Ishikawa (cell line): ENCODE results near the gene ZNF559.

Source experiments
- EGR1 ChIP-seq: IDR thresholded peaks from 2 replicates; pipeline ENCODE4 v1.6.1; 2012
- RAD21 ChIP-seq: IDR thresholded peaks from 2 replicates; pipeline ENCODE4 v1.6.1; 2012; ENCODE audit warnings: low read depth
- TAF1 ChIP-seq: IDR thresholded peaks from 2 replicates; pipeline ENCODE4 v1.6.1; 2012; ENCODE audit warnings: low read depth, mild to moderate bottlenecking

- no peak for TF ChIP-seq TAF1
- no peak for TF ChIP-seq EGR1
- TF ChIP-seq RAD21, result no peak
These were observed 17.5 kb upstream of the ZNF559 start for GRCh38 chr19:9306443-9306842.
